PC-3 (cell line): ENCODE data around the gene BBS4. TPM values are rescaled to one million over a fixed set of nuclear protein-coding genes. Genes with fewer than 3 reads are reported as not detected.

Source experiments
- total RNA-seq: library from RNA; depleted of rRNA; stranded (reverse); fragments of >200 nt; gene quantifications from 2 replicates; pipeline ENCODE4 v1.2.3, GENCODE V29; 2014; rRNA removed

Gene BBS4
- total RNA-seq, 1 experiment from 2014 or later = 18.7 TPM

Other genes with a start within 250 kb of the BBS4 start
- gene ARIH1, start 211.9 kb upstream of the BBS4 start, total RNA-seq = 63.0 and 75.0 TPM in 2 replicates
- gene GOLGA6B, start 31.5 kb upstream of the BBS4 start, total RNA-seq = 0.11 TPM in 1 of 2 replicates, not detected in the other
- 0.11 TPM in 1 of 2 replicates, not detected in the other for gene HIGD2B, start within 50 bp of the BBS4 start, total RNA-seq
- gene ADPGK, start 97.6 kb downstream of the BBS4 start, total RNA-seq = 50.0 and 52.9 TPM in 2 replicates